ENCODE results near the gene DNTT.

- TF ChIP-seq CTCF (conservative IDR thresholded peaks at IDR 0.05) (no peak), ZFX (IDR thresholded peaks at IDR 0.05) (no peak)
Measured at GRCh38 chr10:96295475-96295874, 8.8 kb upstream of the DNTT start.

Data from C4-2B (cell line).